ENCODE results near the gene GPSM1.

Gene GPSM1, protein sequence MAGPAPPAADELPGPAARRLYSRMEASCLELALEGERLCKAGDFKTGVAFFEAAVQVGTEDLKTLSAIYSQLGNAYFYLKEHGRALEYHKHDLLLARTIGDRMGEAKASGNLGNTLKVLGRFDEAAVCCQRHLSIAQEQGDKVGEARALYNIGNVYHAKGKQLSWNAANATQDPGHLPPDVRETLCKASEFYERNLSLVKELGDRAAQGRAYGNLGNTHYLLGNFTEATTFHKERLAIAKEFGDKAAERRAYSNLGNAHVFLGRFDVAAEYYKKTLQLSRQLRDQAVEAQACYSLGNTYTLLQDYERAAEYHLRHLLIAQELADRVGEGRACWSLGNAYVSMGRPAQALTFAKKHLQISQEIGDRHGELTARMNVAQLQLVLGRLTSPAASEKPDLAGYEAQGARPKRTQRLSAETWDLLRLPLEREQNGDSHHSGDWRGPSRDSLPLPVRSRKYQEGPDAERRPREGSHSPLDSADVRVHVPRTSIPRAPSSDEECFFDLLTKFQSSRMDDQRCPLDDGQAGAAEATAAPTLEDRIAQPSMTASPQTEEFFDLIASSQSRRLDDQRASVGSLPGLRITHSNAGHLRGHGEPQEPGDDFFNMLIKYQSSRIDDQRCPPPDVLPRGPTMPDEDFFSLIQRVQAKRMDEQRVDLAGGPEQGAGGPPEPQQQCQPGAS

DNA sequence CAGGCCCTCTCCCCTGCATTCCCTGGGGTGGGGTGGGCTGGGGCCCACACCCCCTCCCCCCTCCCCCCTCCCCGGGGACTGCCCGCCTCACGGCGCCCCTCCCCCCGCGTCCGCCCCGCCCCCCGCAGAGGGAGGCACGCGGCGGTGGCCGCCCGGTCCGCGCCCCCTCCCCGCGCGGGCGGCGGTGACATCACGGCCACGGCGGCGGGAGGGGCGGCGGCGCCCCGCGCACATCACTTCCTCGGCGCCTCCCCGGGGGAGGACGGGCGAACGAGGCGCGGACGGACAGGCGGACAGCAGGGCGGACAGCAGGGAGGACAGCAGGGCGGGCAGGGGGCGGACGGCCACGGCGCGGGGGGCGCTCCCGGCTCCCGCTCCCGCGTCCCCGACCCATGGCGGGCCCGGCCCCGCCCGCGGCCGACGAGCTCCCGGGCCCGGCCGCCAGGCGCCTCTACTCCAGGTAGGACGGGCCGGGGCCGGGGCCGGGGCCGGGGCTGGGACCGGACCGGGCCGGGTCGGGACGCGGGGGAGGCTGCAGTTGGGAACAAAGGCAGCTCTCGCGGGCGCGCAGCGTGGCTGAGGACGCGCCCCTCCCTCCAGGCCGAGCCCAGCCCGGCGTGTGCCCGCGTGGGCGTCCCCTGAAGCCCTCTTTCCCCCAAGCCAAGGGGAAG is at the start of gene GPSM1:
GPSM1 (plus strand) TSS at position 236 of the 671 bp plus-strand sequence; CDS start at position 393, 157 bp downstream.
- DNase-seq (ENCODE audit: extremely low spot score), result peak; percentile 63
- ChIA-PET CTCF (interaction anchor here (1.1 kb wide), 1 partner anchor 12 kb away, joined by 4 read pairs; no protein-coding TSS in a partner anchor), POLR2A (interaction anchor here (0.8 to 1.0 kb wide), 2 partner anchors 9 to 10 kb away, joined by 3 to 4 read pairs; no protein-coding TSS in a partner anchor)
- no peak for TF ChIP-seq FOXK2 (IDR thresholded peaks at IDR 0.05)
- peak; percentile 32; the same call in 1 of the 2 replicates for TF ChIP-seq FOXM1 (IDR thresholded peaks at IDR 0.05; ENCODE audit: borderline replicate concordance)

DNA sequence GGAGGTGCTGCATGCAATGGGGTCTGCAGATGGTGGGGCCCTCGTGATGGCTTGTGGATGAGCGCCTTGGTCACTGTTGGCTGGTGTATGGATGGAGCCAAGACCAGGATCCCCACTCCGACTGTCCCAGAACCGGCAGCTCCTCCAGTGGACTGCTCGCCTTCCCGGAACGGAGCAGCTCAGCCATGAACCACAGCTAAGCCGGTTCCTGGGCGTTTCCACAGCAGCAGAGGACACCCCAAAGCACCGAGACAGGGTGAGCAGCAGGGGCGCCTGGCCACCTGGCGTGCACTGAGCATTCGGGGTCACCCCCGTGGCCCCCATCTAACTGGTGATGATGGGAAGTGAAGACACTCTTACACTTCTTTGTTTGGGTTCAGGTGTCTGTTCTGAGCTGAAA is 49.6 kb upstream of the GPSM1 start:
- TF ChIP-seq FOXK2 (IDR thresholded peaks at IDR 0.05) (no peak), LEF1 (IDR thresholded peaks at IDR 0.05; ENCODE audit: borderline replicate concordance) (no peak), NFRKB (IDR thresholded peaks at IDR 0.05) (no peak), HDGF (IDR thresholded peaks at IDR 0.05; ENCODE audit: borderline replicate concordance) (no peak), CTBP1 (IDR thresholded peaks at IDR 0.05; ENCODE audit: borderline replicate concordance) (no peak), TARDBP (IDR thresholded peaks at IDR 0.05) (no peak), ZNF384 (IDR thresholded peaks at IDR 0.05) (no peak), FOXA1 (IDR thresholded peaks at IDR 0.05) (no peak), FOXM1 (IDR thresholded peaks at IDR 0.05; ENCODE audit: borderline replicate concordance) (no peak), ARNT (IDR thresholded peaks at IDR 0.05) (no peak), ELF4 (IDR thresholded peaks at IDR 0.05) (no peak)
- TF ChIP-seq, protein P1, sequence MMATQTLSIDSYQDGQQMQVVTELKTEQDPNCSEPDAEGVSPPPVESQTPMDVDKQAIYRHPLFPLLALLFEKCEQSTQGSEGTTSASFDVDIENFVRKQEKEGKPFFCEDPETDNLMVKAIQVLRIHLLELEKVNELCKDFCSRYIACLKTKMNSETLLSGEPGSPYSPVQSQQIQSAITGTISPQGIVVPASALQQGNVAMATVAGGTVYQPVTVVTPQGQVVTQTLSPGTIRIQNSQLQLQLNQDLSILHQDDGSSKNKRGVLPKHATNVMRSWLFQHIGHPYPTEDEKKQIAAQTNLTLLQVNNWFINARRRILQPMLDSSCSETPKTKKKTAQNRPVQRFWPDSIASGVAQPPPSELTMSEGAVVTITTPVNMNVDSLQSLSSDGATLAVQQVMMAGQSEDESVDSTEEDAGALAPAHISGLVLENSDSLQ (IDR thresholded peaks at IDR 0.05), result no peak
- DNase-seq (ENCODE audit: extremely low spot score), result no peak

DNA sequence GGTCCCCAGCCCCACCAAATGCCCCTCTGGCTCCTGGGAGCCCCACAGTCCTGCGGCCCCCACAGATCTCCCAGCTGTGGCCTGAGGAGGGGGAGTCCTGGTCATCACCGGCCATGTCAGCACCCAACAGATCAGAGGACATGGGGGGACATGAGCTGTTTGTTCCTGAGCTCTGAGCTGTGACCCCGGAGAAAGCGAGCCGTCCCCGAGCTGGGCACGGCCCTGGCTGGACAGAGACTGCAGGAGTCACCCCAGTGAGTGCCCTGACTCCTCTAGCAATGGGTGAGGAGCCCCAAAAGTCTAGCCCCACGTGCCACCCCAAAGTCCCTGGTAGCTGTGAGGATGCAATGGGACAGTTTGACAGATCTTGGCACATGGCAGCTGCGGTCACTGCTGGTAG is 49.1 kb upstream of the GPSM1 start:
- no peak for TF ChIP-seq TARDBP (IDR thresholded peaks at IDR 0.05)
- TF ChIP-seq, protein P1 (IDR thresholded peaks at IDR 0.05), result no peak
- no peak for TF ChIP-seq FOXA1 (IDR thresholded peaks at IDR 0.05)
- TF ChIP-seq FOXM1 (IDR thresholded peaks at IDR 0.05; ENCODE audit: borderline replicate concordance), result no peak
- no peak for TF ChIP-seq HDGF (IDR thresholded peaks at IDR 0.05; ENCODE audit: borderline replicate concordance)
- no peak for TF ChIP-seq ZNF384 (IDR thresholded peaks at IDR 0.05)
- TF ChIP-seq BHLHE40 (IDR thresholded peaks at IDR 0.05; ENCODE audit: borderline replicate concordance), result no peak
- TF ChIP-seq FOXK2 (IDR thresholded peaks at IDR 0.05), result no peak
- no peak for TF ChIP-seq SP1 (IDR thresholded peaks at IDR 0.05)
- TF ChIP-seq CTBP1 (IDR thresholded peaks at IDR 0.05; ENCODE audit: borderline replicate concordance), result no peak
- no peak for TF ChIP-seq LEF1 (IDR thresholded peaks at IDR 0.05; ENCODE audit: borderline replicate concordance)
- TF ChIP-seq ELF4 (IDR thresholded peaks at IDR 0.05), result no peak
- no peak for TF ChIP-seq L3MBTL2 (conservative IDR thresholded peaks at IDR 0.05)
- TF ChIP-seq SUZ12 (IDR thresholded peaks at IDR 0.05), result no peak
- no peak for TF ChIP-seq ARNT (IDR thresholded peaks at IDR 0.05)
- no peak for TF ChIP-seq NFRKB (IDR thresholded peaks at IDR 0.05)
- CTCF ChIA-PET, result no interaction called here
- POLR2A ChIA-PET, result interaction anchor here (1.2 kb wide), 1 partner anchor 10 kb away, joined by 11 read pairs; no protein-coding TSS in a partner anchor
- DNase-seq (ENCODE audit: extremely low spot score), result no peak

More for the DNA sequence above, 49.6 kb upstream of the GPSM1 start:
- CTCF ChIA-PET, result interaction anchor here (0.7 to 0.9 kb wide), 2 partner anchors 9 to 14 kb away, joined by 3 read pairs; no protein-coding TSS in a partner anchor
- POLR2A ChIA-PET, result interaction anchor here (0.8 to 1.2 kb wide), 2 partner anchors 10 to 11 kb away, joined by 5 to 11 read pairs; no protein-coding TSS in a partner anchor

DNA sequence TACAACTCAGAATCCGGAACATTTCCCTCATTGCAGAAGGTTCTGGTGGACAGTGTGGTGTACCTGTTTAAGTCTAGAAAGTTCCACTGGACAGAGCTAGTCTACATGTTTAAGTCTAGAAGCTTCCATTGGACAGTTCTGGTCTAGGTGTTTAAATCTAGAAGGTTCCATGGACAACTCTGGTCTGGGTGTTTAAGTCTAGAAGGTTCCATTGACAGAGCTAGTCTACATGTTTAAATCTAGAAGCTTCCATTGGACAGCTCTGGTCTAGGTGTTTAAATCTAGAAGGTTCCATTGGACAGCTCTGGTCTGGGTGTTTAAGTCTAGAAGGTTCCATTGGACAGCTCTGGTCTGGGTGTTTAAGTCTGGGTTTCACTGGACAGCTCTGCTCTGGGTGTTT is 48.4 kb upstream of the GPSM1 start:
- TF ChIP-seq ARNT (IDR thresholded peaks at IDR 0.05) (no peak), NFRKB (IDR thresholded peaks at IDR 0.05) (no peak), SUZ12 (IDR thresholded peaks at IDR 0.05) (no peak), ELF4 (IDR thresholded peaks at IDR 0.05) (no peak)
- DNase-seq (ENCODE audit: extremely low spot score), result no peak
- CTCF ChIA-PET, result interaction anchor here (0.7 kb wide), 1 partner anchor 36 kb away, joined by 3 read pairs; no protein-coding TSS in a partner anchor
- POLR2A ChIA-PET, result interaction anchor here (1.2 kb wide), 1 partner anchor 11 kb away, joined by 11 read pairs; no protein-coding TSS in a partner anchor

DNA sequence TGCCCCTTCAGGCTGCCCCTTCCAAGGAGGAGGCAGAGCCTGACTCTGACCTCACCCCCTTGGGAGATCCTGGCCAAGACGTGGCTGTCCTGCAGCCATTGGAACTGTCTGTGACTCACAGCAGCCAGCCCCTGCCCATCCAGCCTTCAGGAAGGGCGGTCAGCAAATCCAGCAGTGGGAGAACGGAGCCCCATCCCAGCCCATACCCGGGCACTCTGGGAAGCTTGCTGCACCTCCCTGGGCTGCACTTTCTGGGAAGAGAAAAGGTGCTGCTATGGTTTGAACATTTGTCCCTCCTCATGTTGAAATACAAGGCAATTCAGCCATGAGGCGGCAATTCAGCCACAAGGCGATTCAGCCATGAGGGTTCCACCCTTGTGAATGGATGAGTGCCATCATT is 47.9 kb upstream of the GPSM1 start:
- no peak for DNase-seq (ENCODE audit: extremely low spot score)
- ChIA-PET POLR2A (no interaction called here), CTCF (interaction anchor here (0.7 kb wide), 1 partner anchor 37 kb away, joined by 3 read pairs; no protein-coding TSS in a partner anchor)
- no peak for TF ChIP-seq HDGF (IDR thresholded peaks at IDR 0.05; ENCODE audit: borderline replicate concordance)
- TF ChIP-seq FOXM1 (IDR thresholded peaks at IDR 0.05; ENCODE audit: borderline replicate concordance), result no peak
- TF ChIP-seq CTBP1 (IDR thresholded peaks at IDR 0.05; ENCODE audit: borderline replicate concordance), result no peak
- TF ChIP-seq BHLHE40 (IDR thresholded peaks at IDR 0.05; ENCODE audit: borderline replicate concordance), result no peak
- no peak for TF ChIP-seq SP1 (IDR thresholded peaks at IDR 0.05)
- TF ChIP-seq FOXK2 (IDR thresholded peaks at IDR 0.05), result no peak
- TF ChIP-seq LEF1 (IDR thresholded peaks at IDR 0.05; ENCODE audit: borderline replicate concordance), result no peak
- no peak for TF ChIP-seq ARNT (IDR thresholded peaks at IDR 0.05)
- no peak for TF ChIP-seq TARDBP (IDR thresholded peaks at IDR 0.05)
- no peak for TF ChIP-seq ELF4 (IDR thresholded peaks at IDR 0.05)
- TF ChIP-seq L3MBTL2 (conservative IDR thresholded peaks at IDR 0.05), result no peak
- TF ChIP-seq, protein P1 (IDR thresholded peaks at IDR 0.05), result no peak

Measured in HEK293T (cell line).